Hepatocyte (in vitro differentiated cells): ENCODE measurements around the gene ALK. TPM values are rescaled to one million over a fixed set of nuclear protein-coding genes. Genes with fewer than 3 reads are reported as not detected.
A peak's percentile ranks its signal among the peaks of the same experiment; 100 is the strongest.

Source experiments
- DNase-seq: peaks from one replicate; pipeline ENCODE4 v3.0.0-alpha.2; 2016; ENCODE audit warnings: low spot score
- H2AFZ ChIP-seq: fragments of 200-600 bp; sonication (generic); 2 replicates; pipeline ENCODE4 v1.6.0; 2016; ENCODE audit warnings: antibody characterized with exemption, mild to moderate bottlenecking
- H3K27ac ChIP-seq: fragments of 200-600 bp; sonication (generic); 2 replicates; pipeline ENCODE4 v1.5.1; 2016; ENCODE audit warnings: mild to moderate bottlenecking
- H3K27me3 ChIP-seq: fragments of 200-600 bp; sonication (generic); 2 replicates; pipeline ENCODE4 v1.6.1; 2016
- H3K36me3 ChIP-seq: fragments of 200-600 bp; sonication (generic); replicated peaks from 2 replicates; pipeline ENCODE4 v1.5.1; 2016; ENCODE audit warnings: low read depth; ENCODE audit not compliant: insufficient read depth
- H3K4me1 ChIP-seq: fragments of 200-600 bp; sonication (generic); 2 replicates; pipeline ENCODE4 v1.5.1; 2016; ENCODE audit warnings: mild to moderate bottlenecking, moderate library complexity; ENCODE audit not compliant: insufficient read depth
- H3K4me2 ChIP-seq: fragments of 200-600 bp; sonication (generic); 2 replicates; pipeline ENCODE4 v1.6.0; 2016
- H3K4me3 ChIP-seq: fragments of 200-600 bp; sonication (generic); 2 replicates; pipeline ENCODE4 v1.5.1; 2016; ENCODE audit warnings: mild to moderate bottlenecking
- H3K79me2 ChIP-seq: fragments of 200-600 bp; sonication (generic); 2 replicates; pipeline ENCODE4 v1.6.0; 2017; ENCODE audit warnings: mild to moderate bottlenecking
- H3K9me2 ChIP-seq: fragments of 200-600 bp; sonication (generic); replicated peaks from 2 replicates; pipeline ENCODE4 v1.6.0; 2017; ENCODE audit warnings: mild to moderate bottlenecking; ENCODE audit not compliant: insufficient read depth
- H3K9me3 ChIP-seq: fragments of 200-600 bp; sonication (generic); 2 replicates; pipeline ENCODE4 v1.5.1; 2016; ENCODE audit warnings: low read depth, mild to moderate bottlenecking
- H4K20me1 ChIP-seq: fragments of 200-600 bp; sonication (generic); 2 replicates; pipeline ENCODE4 v1.6.0; 2016; ENCODE audit warnings: mild to moderate bottlenecking; ENCODE audit not compliant: insufficient read depth, poor library complexity, severe bottlenecking
- CTCF ChIP-seq: fragments of 200-600 bp; sonication (generic); IDR thresholded peaks from 2 replicates; pipeline ENCODE4 v1.5.1; 2016; ENCODE audit warnings: antibody characterized with exemption, mild to moderate bottlenecking; ENCODE audit not compliant: poor library complexity
- EZH2 ChIP-seq: fragments of 200-600 bp; sonication (generic); IDR thresholded peaks from 2 replicates; pipeline ENCODE4 v1.6.1; 2016; ENCODE audit warnings: antibody characterized with exemption, mild to moderate bottlenecking, borderline replicate concordance
- EZH2phosphoT487 ChIP-seq: fragments of 200-600 bp; sonication (generic); IDR thresholded peaks from one replicate; pipeline ENCODE4 v1.6.1; 2018; ENCODE audit warnings: antibody characterized with exemption, mild to moderate bottlenecking, low read depth, moderate library complexity; ENCODE audit not compliant: unreplicated experiment, severe bottlenecking
- WGBS: methylation state at CpG from one replicate; pipeline ENCODE4 v1.1.6; 2016; ENCODE audit warnings: low lambda C conversion rate; ENCODE audit errors: missing lambda C conversion rate; 5-methylcytosine and 5-hydroxymethylcytosine counted together
- polyA plus RNA-seq: library from polyadenylated mRNA; unstranded; fragments of >200 nt; fragmentation: Nextera tagmentation; extraction: Ambion mirVana; gene quantifications from 2 replicates; pipeline ENCODE4 v1.2.1, GENCODE V29; 2016
- total RNA-seq: library from RNA; depleted of rRNA; stranded (reverse); fragments of >200 nt; gene quantifications from 2 replicates; pipeline ENCODE4 v1.2.3, GENCODE V29; 2014

Gene ALK
- total and polyA plus RNA-seq, 2 experiments from 2014 or later, result 0.16 to 0.27 TPM

- DNase-seq, result no peak
- Histone ChIP-seq H3K27me3 (no peaks in the 10 kb centered on the region), H2AFZ (no peak overlapping the region), H3K9me3 (no peaks in the 10 kb centered on the region), H3K4me1 (no peaks in the 10 kb centered on the region), H3K27ac (no peak overlapping the region), H3K9me2 (no peaks in the 10 kb centered on the region), H3K36me3 (no peaks in the 10 kb centered on the region), H3K79me2 (no peaks in the 10 kb centered on the region), H3K4me2 (no peak overlapping the region), H4K20me1 (no peaks in the 10 kb centered on the region), H3K4me3 (no peak overlapping the region)
- 100% methylated on average over 1 of the region's 1 CpG for WGBS
- no peak for TF ChIP-seq EZH2
- no peak for TF ChIP-seq EZH2phosphoT487
- no peak for TF ChIP-seq CTCF
These were observed 754.9 kb downstream of the ALK start for GRCh38 chr2:29166242-29167039.

- Histone ChIP-seq H3K9me2 (no peaks in the 10 kb centered on the region), H3K4me3 (no peak overlapping the region), H3K4me2 (no peak overlapping the region), H3K27me3 (no peaks in the 10 kb centered on the region), H3K4me1 (no peaks in the 10 kb centered on the region), H4K20me1 (no peaks in the 10 kb centered on the region), H3K27ac (no peak overlapping the region), H3K79me2 (no peaks in the 10 kb centered on the region), H2AFZ (no peak overlapping the region), H3K36me3 (no peaks in the 10 kb centered on the region), H3K9me3 (no peaks in the 10 kb centered on the region)
- 41% methylated on average over 8 of the region's 8 CpGs for WGBS
- TF ChIP-seq CTCF (no peak), EZH2 (no peak), EZH2phosphoT487 (no peak)
- DNase-seq, result peak; percentile 13
These were observed 755.8 kb downstream of the ALK start for GRCh38 chr2:29165362-29166241.

- no peak overlapping the region for H3K4me3 ChIP-seq
- no peak overlapping the region for H2AFZ ChIP-seq
- H3K79me2 ChIP-seq, result no peaks in the 10 kb centered on the region
- H3K9me2 ChIP-seq, result no peaks in the 10 kb centered on the region
- no peaks in the 10 kb centered on the region for H3K36me3 ChIP-seq
- no peaks in the 10 kb centered on the region for H3K4me1 ChIP-seq
- H4K20me1 ChIP-seq, result no peaks in the 10 kb centered on the region
- DNase-seq, result no peak
- H3K4me2 ChIP-seq, result no peak overlapping the region
- H3K27me3 ChIP-seq, result no peaks in the 10 kb centered on the region
- no peak overlapping the region for H3K27ac ChIP-seq
- TF ChIP-seq CTCF (no peak), EZH2phosphoT487 (no peak), EZH2 (no peak)
- H3K9me3 ChIP-seq, result no peaks in the 10 kb centered on the region
- WGBS, result 89% methylated on average over 5 of the region's 5 CpGs
These were observed 757.1 kb downstream of the ALK start for GRCh38 chr2:29164091-29164846.
